Measurements from ENCODE around the gene RPS6KA2.

DNA sequence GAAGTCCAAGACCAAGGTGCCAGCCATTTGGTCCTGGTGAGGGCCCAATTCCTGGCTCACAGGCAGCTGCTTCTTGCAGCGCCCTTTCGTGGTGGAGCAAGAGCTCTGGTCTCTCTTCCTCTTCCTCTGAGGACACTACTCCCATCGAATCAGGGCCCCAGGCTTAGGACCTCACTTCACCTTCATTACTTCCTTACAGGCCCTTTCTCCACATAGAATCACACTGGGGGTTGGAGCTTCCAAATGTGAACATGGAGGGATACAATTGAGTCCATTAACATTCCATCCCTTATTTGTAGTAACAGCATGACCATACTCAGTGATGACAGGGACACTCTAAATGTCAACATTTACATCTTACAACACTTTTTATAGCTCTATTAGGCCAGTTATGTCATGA lies 42.9 kb downstream of the RPS6KA2 start:
- TF ChIP-seq, protein P1, sequence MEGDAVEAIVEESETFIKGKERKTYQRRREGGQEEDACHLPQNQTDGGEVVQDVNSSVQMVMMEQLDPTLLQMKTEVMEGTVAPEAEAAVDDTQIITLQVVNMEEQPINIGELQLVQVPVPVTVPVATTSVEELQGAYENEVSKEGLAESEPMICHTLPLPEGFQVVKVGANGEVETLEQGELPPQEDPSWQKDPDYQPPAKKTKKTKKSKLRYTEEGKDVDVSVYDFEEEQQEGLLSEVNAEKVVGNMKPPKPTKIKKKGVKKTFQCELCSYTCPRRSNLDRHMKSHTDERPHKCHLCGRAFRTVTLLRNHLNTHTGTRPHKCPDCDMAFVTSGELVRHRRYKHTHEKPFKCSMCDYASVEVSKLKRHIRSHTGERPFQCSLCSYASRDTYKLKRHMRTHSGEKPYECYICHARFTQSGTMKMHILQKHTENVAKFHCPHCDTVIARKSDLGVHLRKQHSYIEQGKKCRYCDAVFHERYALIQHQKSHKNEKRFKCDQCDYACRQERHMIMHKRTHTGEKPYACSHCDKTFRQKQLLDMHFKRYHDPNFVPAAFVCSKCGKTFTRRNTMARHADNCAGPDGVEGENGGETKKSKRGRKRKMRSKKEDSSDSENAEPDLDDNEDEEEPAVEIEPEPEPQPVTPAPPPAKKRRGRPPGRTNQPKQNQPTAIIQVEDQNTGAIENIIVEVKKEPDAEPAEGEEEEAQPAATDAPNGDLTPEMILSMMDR (IDR thresholded peaks at IDR 0.05), result no peak
- TF ChIP-seq POLR2A (IDR thresholded peaks at IDR 0.05) (no peak), EP300 (IDR thresholded peaks at IDR 0.05) (no peak)
